Measurements from ENCODE around the gene CCDC144A.
A peak's percentile ranks its signal among the peaks of the same experiment; 100 is the strongest.
"Not testable (repeated sequence)": the region's sequence is repeated elsewhere in the genome, so short reads cannot be mapped to it uniquely, and the experiment has no call there.

Gene CCDC144A, protein sequence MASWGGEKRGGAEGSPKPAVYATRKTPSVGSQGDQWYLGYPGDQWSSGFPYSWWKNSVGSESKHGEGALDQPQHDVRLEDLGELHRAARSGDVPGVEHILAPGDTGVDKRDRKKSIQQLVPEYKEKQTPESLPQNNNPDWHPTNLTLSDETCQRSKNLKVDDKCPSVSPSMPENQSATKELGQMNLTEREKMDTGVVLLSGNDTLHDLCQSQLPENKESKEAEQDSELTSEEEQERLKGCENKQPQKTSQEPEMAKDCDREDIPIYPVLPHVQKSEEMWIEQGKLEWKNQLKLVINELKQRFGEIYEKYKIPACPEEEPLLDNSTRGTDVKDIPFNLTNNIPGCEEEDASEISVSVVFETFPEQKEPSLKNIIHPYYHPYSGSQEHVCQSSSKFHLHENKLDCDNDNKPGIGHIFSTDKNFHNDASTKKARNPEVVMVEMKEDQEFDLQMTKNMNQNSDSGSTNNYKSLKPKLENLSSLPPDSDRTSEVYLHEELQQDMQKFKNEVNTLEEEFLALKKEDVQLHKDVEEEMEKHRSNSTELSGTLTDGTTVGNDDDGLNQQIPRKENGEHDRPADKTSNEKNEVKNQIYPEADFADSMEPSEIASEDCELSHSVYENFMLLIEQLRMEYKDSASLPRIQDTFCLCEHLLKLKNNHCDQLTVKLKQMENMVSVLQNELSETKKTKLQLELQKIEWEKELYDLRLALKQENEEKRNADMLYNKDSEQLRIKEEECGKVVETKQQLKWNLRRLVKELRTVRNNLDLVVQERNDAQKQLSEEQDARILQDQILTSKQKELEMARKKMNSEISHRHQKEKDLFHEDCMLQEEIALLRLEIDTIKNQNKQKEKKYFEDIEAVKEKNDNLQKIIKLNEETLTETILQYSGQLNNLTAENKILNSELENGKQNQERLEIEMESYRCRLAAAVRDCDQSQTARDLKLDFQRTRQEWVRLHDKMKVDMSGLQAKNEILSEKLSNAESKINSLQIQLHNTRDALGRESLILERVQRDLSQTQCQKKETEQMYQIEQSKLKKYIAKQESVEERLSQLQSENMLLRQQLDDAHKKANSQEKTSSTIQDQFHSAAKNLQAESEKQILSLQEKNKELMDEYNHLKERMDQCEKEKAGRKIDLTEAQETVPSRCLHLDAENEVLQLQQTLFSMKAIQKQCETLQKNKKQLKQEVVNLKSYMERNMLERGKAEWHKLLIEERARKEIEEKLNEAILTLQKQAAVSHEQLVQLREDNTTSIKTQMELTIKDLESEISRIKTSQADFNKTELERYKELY (N-terminal part only)

DNA sequence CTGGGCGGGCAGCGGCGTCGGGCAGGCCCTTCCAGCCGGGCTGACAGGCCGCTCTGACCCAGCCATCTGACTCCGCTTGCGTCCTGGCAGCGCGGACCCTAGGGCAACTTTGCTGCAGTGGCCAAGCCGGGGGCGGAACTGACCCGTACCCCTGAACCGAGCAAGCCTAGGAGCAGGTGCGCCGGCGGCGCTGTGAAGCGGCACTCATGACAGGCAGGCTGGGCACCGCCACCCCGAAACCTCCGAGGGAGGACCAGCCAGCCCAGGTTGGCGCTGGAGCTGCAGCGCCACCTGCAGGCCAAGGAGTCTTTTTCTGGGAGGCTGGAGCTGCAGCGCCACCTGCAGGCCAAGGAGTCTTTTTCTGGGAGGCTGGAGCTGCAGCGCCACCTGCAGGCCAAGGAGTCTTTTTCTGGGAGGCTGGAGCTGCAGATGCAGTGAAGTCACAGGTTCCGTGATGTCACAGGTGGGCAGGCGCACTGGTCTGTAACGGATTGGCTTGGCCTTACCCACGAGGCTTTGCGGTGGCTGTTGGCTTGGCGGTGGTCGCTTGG, at the start of gene CCDC144A:
Gene CCDC144A, plus strand, starts transcription at position 511 of the 551 bp plus-strand sequence. CDS start 160 bp downstream, outside the sequence.
- not testable (repeated sequence) for DNase-seq (ENCODE audit: low spot score)

DNA sequence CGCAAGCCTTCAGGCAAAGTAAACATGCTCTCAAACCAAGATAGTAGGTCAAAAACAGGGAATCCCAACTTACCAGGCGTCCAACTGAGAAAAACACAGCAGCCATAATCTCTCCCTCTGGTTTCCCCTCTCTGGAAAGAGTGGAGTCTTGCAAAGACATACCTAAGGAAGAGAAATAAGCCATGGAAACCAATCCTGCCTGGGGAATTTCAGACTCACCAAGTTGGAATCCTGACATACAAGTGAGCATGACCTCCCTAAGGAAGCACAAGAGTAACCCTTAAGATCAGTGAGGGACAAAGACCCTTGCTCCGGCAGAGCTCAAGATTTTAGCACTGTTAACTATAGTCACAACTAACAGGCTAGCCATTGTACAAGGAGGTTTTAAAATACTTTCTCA, 40.5 kb upstream of the CCDC144A start:
- DNase-seq (ENCODE audit: low spot score): no peak

DNA sequence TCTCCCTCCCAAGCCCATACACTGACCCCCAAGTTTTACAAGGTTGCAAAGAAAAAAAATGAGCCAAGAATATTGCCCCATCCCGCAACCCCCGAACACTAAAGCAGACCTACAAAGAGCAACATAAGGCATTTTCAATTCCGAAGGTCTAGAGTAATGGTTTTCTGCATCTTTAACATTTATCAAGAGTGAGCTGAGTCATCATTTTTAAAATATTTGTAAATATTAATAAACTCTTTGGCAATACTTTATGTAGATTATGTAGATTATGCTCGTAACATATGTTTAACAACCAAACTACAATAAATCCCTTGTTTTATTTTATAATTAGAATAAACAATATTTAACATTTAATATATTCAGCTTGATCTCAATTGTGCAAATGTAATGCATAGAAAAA, 37.8 kb upstream of the CCDC144A start:
- DNase-seq (ENCODE audit: low spot score): no peak

DNA sequence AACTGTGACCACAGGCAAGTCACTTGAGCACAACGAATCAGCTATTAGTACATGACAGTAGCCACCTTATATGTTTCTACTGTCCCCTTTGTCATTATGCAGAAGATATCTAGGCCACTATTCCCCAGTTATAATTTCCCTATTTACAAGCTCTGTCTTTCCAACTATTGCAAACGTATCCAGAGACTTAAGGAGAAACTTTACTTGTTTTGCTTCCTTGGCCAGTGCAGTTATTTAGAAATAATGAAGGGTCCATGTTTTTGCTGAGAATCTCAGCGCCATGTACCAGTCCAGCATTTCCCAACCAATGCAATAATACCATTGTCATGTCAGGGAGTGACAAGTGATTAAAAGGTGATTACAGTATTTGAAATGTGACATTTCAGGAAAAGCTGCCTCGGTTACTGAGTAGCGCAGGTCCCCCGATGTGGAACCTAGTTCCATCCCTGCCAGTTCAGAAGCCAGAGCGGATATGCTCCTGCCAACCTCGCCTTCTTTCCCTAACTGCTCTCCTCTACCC, 37.1 kb upstream of the CCDC144A start:
- no peak for DNase-seq (ENCODE audit: low spot score)

DNA sequence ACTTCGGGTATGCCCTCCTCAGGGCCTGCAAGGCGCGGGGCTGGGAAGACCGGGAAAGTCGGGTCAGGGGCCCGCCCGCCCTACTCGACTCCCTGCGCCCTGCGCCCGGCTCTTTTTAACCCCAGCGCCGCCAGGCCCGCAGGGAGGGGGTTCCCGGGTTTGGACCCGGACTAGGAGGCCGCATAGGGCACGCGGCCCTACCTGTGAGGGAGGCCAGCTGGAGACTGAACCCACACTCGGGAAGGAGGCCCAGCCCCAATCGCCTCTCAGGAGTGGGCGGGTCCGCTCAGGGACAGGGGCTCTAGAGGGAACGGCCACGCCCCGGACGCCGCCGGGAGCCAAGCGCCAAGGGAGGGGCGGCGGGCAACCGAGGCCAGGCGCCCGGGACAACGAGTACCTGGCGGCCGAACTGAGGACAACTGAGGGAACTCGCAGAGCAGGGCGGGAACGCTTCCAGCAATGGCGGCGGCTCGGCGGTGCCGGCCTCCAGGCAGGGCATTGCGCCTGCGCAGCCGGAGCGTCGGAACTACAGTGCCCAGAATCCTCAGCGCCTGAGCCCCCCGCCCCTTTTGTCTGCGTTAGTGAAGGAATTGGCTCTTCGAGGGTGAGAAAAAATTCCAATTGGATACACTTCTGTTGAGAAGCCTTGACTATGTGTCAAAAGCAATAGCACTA, 36.5 kb upstream of the CCDC144A start, which contains the start of gene ZNF624:
Gene ZNF624, minus strand, starts transcription at position 484 of the 675 bp plus-strand sequence.
- peak; percentile 91 for DNase-seq (ENCODE audit: low spot score)

DNA sequence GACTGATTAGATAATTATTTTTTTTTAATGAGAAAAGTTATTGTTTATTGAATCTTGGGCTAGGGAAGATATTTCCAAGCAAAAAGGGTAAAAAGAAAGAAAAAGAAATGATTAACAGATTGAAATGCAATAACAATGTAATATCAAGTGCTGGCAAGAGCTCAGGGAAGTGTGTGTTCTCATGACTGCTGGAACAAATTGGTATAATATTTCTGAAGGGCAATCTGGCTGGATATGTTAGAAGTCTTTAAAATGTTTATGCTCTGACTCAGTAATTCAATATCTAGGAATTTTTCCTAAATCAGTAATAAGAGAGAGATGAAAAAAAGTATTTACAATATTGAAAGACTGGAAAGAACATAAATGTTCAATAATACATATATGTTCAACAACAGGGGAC, 28.8 kb upstream of the CCDC144A start:
- DNase-seq (ENCODE audit: low spot score): no peak

DNA sequence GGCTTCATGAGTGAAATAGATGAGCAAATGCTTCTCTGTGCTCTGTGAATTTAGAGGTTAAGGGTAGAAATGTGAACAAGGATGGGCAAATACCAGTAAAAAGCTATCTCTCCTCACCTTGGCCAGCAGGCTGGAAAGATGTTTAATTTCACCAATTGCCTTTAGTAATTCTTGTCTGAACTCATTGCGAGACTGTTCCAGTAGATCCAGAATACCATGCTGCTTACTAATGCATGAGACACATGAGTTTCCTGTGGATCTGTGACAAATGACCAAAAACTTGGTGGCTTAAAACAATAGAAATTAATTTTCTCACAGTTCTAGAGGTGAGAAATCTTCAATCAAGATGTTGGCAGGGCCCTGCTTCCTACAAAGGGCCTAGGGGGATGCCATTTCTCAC, 27.1 kb upstream of the CCDC144A start:
- DNase-seq (ENCODE audit: low spot score): no peak

DNA sequence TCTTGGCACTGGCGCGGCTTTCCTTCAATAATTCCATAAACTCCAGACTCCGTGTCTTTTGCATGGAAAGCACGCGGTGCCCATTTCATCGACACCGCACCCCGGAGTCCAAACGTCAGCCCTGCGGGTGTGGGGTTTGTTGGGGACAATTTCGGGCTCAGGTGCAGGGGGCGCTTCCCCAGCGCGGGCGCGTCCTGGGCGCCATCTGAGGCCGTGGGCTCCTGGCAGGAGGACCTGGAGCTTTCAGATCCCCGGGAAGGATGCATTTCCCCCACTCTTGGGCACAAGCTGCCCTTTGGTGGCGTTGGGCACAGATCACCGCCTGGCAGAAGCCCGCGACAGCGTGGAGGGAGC, 23.5 kb upstream of the CCDC144A start:
- DNase-seq (ENCODE audit: low spot score): not testable (repeated sequence)

DNA sequence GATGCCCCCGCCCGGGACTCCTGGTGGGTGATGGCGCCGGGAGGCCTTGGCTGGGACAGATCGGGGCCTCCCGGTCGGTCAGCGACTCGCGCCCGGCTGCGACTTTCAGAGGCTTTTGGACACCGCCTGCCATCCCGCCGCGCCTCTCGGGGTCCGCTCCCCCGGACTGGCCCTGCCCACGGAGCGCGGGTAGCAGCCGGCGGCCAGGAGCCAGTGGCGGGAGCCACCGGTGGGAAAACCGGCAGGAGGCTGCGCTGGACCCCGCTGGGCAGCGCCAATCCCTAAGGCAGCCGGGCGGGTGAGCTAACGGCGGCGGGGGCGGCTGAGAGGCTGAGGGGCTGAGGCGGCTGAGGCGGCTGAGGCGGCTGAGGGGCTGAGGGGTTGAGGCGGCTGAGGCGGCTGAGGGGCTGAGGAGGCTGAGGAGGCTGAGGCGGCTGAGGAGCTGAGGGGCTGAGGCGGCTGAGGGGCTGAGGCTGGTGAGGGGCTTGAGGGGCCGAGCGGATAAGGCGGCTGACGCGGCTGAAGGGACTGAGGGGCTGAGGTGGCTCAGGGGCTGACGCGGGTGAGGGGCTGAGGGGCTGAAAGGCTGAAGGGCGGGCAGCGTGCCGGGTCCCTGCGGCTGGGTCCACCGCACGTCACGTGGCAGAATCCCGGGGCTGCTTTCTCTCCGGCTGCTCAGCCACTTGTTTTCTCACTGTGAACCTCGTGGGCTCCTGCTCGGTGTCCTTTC, 23.0 kb upstream of the CCDC144A start:
- not testable (repeated sequence) for DNase-seq (ENCODE audit: low spot score)

DNA sequence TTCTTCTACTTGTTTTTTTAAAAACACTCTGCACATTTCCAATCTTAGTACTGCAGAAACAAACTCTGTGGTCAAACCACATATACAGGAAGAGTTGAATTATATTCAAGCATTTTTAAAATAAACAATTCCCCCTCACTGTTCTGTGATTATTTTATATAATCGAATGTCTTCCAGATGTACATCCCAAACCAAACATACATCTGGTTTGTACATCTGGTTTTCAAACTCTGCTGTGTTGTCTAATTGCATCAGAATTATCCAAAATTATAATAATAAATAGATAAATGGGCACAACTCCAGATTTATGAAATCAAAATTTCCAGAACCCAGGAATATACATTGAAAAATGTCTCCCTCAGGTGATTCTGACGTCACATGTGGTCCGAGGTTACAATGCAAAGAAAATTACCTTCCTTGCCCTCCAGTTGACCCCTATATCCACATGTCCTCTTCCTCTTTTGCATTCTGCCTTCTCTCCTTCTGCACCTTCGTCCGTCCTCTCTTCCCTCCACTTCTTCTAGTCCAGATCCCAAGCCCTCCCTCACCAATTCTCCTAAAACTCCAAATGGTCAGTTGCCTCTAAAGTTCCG, 13.3 kb upstream of the CCDC144A start:
- no peak for DNase-seq (ENCODE audit: low spot score)

DNA sequence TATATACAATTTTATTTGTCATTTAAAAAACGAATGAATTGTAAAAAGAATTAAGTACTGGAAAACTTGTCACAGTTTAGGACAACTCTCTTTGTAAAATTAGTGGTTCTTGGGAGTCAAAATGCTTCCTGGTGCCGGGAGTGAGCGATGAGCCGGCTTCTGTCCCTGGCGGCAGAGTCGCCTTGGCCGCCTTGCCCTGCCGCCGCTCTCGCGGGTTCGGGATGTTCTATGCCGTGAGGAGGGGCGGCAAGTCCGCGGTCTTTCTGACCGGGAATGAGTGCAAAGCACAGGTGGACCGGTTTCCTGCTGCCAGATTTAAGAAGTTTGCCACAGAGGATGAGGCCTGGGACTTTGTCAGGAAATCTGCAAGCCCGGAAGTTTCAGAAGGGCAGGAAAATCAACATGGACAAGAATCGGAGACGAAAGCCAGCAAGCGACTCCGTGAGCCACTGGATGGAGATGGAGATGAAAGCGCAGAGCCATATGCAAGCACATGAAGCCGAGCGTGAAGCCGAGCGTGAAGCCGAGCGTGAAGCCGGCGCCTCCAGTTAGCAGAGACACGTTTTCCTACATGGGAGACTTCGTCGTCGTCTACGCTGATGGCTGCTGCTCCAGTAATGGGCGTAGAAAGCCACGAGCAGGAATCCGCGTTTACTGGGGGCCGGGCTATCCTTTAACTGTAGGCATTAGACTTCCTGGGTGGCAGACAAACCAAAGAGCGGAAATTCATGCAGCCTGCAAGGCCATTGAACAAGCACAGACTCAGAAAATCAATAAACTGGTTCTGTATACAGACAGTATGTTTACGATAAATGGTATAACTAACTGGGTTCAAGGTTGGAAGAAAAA, 6.5 kb upstream of the CCDC144A start:
- DNase-seq (ENCODE audit: low spot score): not testable (repeated sequence)

DNA sequence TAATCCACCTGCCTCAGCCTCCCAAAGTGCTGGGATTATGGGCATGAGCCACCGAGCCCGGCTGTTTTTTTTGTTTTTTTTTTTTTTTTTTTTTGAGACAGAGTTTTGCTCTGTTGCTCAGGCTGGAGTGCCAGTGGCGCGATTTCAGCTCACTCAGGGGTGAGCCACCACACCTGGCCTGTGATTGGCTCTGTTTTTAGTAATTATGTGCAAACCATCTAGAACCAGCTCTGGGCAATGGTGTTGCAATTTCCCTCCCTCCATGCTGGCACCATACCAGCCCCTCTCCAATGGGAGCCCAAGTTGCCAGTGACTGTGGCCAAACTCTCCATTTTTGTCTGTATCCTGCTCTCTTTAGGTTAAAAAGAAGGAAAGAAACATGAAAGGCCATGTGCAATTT, 4.0 kb upstream of the CCDC144A start:
- DNase-seq (ENCODE audit: low spot score): not testable (repeated sequence)

DNA sequence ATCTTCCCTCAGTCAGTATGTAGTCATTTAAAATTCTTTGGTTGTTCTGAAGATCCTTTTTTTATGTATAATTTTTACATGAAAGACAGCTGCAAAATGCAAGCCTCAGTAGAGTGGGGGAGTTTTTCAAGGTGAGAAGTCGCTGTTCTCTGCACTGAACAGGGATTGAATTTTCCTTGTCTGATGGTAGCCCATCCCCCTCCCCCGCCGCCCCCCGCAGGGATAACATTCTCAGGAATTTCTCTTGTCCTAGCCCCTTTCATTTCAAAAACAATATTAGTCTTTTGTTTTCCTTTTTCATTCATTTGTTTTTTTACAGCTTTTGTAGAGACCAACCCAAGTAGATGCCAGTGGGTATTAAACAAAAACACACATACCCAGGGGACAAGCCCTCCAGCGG, 2.9 kb upstream of the CCDC144A start:
- DNase-seq (ENCODE audit: low spot score): not testable (repeated sequence)

DNA sequence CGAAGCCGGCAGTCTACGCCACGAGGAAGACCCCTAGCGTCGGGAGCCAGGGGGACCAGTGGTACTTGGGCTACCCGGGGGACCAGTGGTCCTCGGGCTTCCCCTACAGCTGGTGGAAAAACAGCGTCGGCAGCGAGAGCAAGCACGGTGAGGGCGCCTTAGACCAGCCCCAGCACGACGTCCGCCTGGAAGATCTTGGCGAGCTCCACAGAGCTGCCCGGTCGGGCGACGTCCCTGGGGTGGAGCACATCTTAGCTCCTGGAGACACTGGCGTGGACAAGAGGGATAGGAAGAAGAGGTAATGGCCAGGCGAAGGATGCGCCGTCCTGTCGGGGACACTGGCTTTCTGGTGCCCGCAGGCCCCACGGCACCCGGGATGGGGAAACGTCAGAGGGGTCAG, 406 bp downstream of the CCDC144A start:
- DNase-seq (ENCODE audit: low spot score): not testable (repeated sequence)

DNA sequence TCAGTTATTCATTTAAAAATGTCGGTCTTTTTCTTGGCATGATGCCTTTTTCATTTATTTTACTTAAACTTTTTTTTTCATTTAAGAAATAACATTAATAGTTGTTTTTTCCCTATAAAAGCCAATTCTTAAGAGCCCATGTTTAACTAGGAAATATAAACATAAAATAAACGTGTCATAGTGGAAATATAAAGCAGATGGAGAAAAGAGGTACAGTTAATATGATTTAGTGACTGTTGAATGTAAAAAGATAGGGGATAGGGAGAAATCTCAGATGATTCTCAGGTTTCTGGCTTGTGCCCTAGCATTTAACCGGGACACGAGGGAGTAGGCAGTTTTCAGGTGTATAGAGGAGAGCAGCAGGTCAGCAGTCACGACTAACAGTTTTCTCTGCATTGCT, 7.6 kb downstream of the CCDC144A start:
- DNase-seq (ENCODE audit: low spot score): not testable (repeated sequence)

DNA sequence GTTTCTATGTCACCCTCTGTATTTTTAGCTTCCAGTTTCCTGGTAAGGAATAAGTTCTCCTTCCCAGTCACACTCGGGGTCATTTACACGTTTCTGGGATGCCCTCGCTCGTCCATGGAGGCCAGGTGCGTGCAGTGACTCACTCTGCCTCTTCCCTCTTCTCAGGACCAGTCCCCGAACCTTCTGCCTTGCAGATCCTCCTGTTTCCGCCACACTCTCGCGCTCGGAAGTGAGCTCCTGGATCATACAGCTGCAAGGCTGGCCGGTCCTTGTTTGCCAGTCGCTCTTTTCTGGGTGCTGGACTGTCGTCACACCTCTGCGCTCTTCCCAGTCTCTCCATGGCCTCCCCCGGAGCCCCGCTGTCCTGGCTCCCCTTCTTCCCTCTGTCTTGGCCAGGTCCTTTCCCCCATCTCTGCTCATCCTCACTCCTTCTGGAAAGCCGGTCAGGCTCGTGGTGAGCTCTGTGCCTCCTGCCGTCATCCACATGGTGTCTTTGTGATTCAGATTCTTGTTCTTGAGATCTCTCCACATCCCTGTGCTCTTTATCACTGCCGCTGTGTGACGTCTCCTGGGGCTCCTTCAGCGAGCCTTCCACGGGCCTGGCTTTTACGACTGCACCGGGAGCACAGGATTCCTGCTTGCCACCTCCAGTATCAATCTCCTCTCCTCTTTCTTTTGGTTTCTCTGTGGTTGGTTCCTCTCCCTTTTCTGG, 55.6 kb downstream of the CCDC144A start:
- not testable (repeated sequence) for DNase-seq (ENCODE audit: low spot score)

DNA sequence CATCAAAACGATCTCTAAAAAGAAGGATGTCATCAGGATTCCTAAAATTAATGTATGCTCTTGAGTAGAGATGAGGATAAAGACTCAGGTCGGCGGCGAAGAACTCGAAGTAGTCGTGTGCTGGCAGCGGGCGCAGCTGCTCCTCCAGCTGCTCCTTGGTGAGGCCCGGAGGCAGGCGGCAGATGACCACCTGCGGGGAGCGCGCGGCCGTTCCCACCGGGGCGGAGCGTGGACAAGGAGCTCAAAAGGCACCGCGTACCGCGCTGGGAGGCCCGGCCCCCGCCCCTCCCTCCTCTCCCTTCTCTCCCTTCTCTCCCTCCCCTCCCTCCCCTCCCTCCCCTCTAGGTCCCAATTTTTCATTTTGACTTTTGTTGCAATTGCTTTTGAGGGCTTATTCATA, 56.5 kb downstream of the CCDC144A start:
- not testable (repeated sequence) for DNase-seq (ENCODE audit: low spot score)

DNA sequence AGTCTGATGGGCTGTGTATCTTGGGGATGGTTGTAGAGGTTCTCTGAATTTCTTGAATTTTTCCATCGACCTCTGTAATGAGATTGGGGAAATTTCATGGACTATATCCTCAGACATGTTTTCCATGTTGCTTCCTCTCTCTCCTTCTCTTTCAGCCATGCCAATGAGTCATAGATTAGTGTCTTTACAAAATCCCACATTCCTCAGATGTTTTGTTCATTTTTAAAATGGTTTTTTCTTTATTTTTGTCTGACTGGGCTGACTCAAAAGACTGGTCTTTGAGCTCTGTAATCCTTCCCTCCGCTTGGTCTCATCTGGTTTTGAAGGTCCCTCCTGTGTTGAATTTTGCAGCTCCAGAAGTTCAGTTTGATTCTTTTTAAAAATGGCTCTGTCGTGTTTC, 60.5 kb downstream of the CCDC144A start:
- not testable (repeated sequence) for DNase-seq (ENCODE audit: low spot score)

Measured in putamen (tissue), 1 donor.